ENCODE results near the gene AASDH.
"Not testable (repeated sequence)": the region's sequence is repeated elsewhere in the genome, so short reads cannot be mapped to it uniquely, and the experiment has no call there.

AASDH gene

GRCh38 chr4:56400560-56400959 lies 13.3 kb upstream of the AASDH start:
- DNase-seq, result no peak

- no peak for DNase-seq
Observed at GRCh38 chr4:56391270-56391669, 4.0 kb upstream of the AASDH start.

- DNase-seq, result no peak
Observed at GRCh38 chr4:56389558-56389957, 2.3 kb upstream of the AASDH start.

- DNase-seq, result no peak
Observed at GRCh38 chr4:56388306-56388705, 1.0 kb upstream of the AASDH start.

GRCh38 chr4:56386091-56386490 lies 1.2 kb downstream of the AASDH start:
- no peak for DNase-seq

GRCh38 chr4:56375458-56375857 lies 11.8 kb downstream of the AASDH start:
- DNase-seq, result no peak

GRCh38 chr4:56374956-56375355 lies 12.3 kb downstream of the AASDH start:
- DNase-seq, result no peak

GRCh38 chr4:56372774-56373173 lies 14.5 kb downstream of the AASDH start:
- no peak for DNase-seq

GRCh38 chr4:56371426-56372220 lies 15.7 kb downstream of the AASDH start:
- DNase-seq, result no peak

GRCh38 chr4:56370377-56370776 lies 16.9 kb downstream of the AASDH start:
- DNase-seq, result no peak

GRCh38 chr4:56362981-56363380 lies 24.3 kb downstream of the AASDH start:
- not testable (repeated sequence) for DNase-seq

- no peak for DNase-seq
Observed at GRCh38 chr4:56360071-56360470, 27.2 kb downstream of the AASDH start.

- DNase-seq, result no peak
Observed at GRCh38 chr4:56356650-56357049, 30.6 kb downstream of the AASDH start.

GRCh38 chr4:56348576-56348975 lies 38.7 kb downstream of the AASDH start:
- DNase-seq, result no peak

- DNase-seq, result no peak
Observed at GRCh38 chr4:56345458-56345857, 41.8 kb downstream of the AASDH start.

GRCh38 chr4:56342746-56343145 lies 44.5 kb downstream of the AASDH start:
- no peak for DNase-seq

GRCh38 chr4:56330691-56331090 lies 56.6 kb downstream of the AASDH start:
- no peak for DNase-seq

GRCh38 chr4:56326363-56326762 lies 60.9 kb downstream of the AASDH start:
- no peak for DNase-seq

- DNase-seq, result no peak
Observed at GRCh38 chr4:56324011-56324610, 63.2 kb downstream of the AASDH start.

GRCh38 chr4:56323327-56323726 lies 64.0 kb downstream of the AASDH start:
- DNase-seq, result no peak

- DNase-seq, result no peak
Observed at GRCh38 chr4:56321251-56321650, 66.0 kb downstream of the AASDH start.

- no peak for DNase-seq
Observed at GRCh38 chr4:56320293-56320692, 67.0 kb downstream of the AASDH start.

GRCh38 chr4:56318555-56318954 lies 68.7 kb downstream of the AASDH start:
- no peak for DNase-seq

GRCh38 chr4:56317749-56318148 lies 69.5 kb downstream of the AASDH start:
- no peak for DNase-seq

Measured in effector CD8-positive, alpha-beta T cell (primary cell).